H9 (cell line): ENCODE data around the gene MNAT1. TPM values are rescaled to one million over a fixed set of nuclear protein-coding genes. Genes with fewer than 3 reads are reported as not detected.

Source experiments
- DNase-seq: peaks from one replicate; pipeline ENCODE4 v3.0.0-alpha.2; 2017
- H2AFZ ChIP-seq: one replicate; pipeline ENCODE4 v1.6.1; 2013; ENCODE audit warnings: mild to moderate bottlenecking, low read length, control low read depth, moderate library complexity
- H2AK5ac ChIP-seq: 2 replicates; pipeline ENCODE4 v1.6.1; 2013; ENCODE audit warnings: low read length, control low read depth, mixed read lengths; ENCODE audit not compliant: insufficient read length
- H2BK120ac ChIP-seq: one replicate; pipeline ENCODE4 v1.6.1; 2013; ENCODE audit warnings: low read depth, mild to moderate bottlenecking, low read length, control low read depth, inconsistent platforms; ENCODE audit not compliant: poor library complexity, severe bottlenecking
- H2BK12ac ChIP-seq: 2 replicates; pipeline ENCODE4 v1.6.1; 2013; ENCODE audit warnings: low read length, control low read depth, mixed read lengths, low read depth; ENCODE audit not compliant: insufficient read length
- H2BK15ac ChIP-seq: 2 replicates; pipeline ENCODE4 v1.6.1; 2013; ENCODE audit warnings: low read depth, low read length, control low read depth
- H2BK20ac ChIP-seq: one replicate; pipeline ENCODE4 v1.6.1; 2013; ENCODE audit warnings: low read depth, mild to moderate bottlenecking, low read length, control low read depth, inconsistent platforms; ENCODE audit not compliant: poor library complexity, severe bottlenecking
- H2BK5ac ChIP-seq: 2 replicates; pipeline ENCODE4 v1.6.1; 2013; ENCODE audit warnings: low read length, control low read depth, mixed read lengths; ENCODE audit not compliant: insufficient read length
- H3K14ac ChIP-seq: 2 replicates; pipeline ENCODE4 v1.6.1; 2013; ENCODE audit warnings: low read length, control low read depth; ENCODE audit not compliant: insufficient read depth
- H3K18ac ChIP-seq: 2 replicates; pipeline ENCODE4 v1.6.1; 2013; ENCODE audit warnings: low read depth, mild to moderate bottlenecking, mixed read lengths, low read length, control low read depth; ENCODE audit not compliant: insufficient read length
- H3K23ac ChIP-seq: 2 replicates; pipeline ENCODE4 v1.6.1; 2013; ENCODE audit warnings: low read length, control low read depth, mixed read lengths, low read depth; ENCODE audit not compliant: insufficient read length
- H3K23me2 ChIP-seq: 2 replicates; pipeline ENCODE4 v1.6.1; 2013; ENCODE audit warnings: low read depth, mild to moderate bottlenecking, mixed read lengths, low read length, control low read depth; ENCODE audit not compliant: insufficient read length, poor library complexity, severe bottlenecking
- H3K27ac ChIP-seq: 2 replicates; pipeline ENCODE4 v1.5.1; 2013; ENCODE audit warnings: low read length, control low read depth, mixed read lengths, low read depth; ENCODE audit not compliant: insufficient read length
- H3K27me3 ChIP-seq: 2 replicates; pipeline ENCODE4 v1.6.1; 2013; ENCODE audit warnings: low read length, control low read depth, inconsistent platforms; ENCODE audit not compliant: insufficient read depth
- H3K4ac ChIP-seq: 2 replicates; pipeline ENCODE4 v1.6.1; 2013; ENCODE audit warnings: low read depth, mild to moderate bottlenecking, control low read depth, inconsistent platforms, low read length, moderate library complexity
- H3K4me1 ChIP-seq: 2 replicates; pipeline ENCODE4 v1.6.1; 2013; ENCODE audit warnings: low read length, control low read depth, inconsistent platforms; ENCODE audit not compliant: insufficient read depth
- H3K4me2 ChIP-seq: 2 replicates; pipeline ENCODE4 v1.6.1; 2013; ENCODE audit warnings: low read length, control low read depth, mixed read lengths; ENCODE audit not compliant: insufficient read length, insufficient read depth
- H3K56ac ChIP-seq: 2 replicates; pipeline ENCODE4 v1.6.1; 2013; ENCODE audit warnings: low read depth, mild to moderate bottlenecking, mixed read lengths, low read length, control low read depth; ENCODE audit not compliant: insufficient read length
- H3K79me1 ChIP-seq: 2 replicates; pipeline ENCODE4 v1.6.1; 2013; ENCODE audit warnings: low read depth, mild to moderate bottlenecking, moderate library complexity, low read length, control low read depth, inconsistent platforms; ENCODE audit not compliant: insufficient read depth, poor library complexity, severe bottlenecking
- H3K79me2 ChIP-seq: 2 replicates; pipeline ENCODE4 v1.6.1; 2013; ENCODE audit warnings: low read length, control low read depth, inconsistent platforms; ENCODE audit not compliant: insufficient read depth
- H3K9ac ChIP-seq: 2 replicates; pipeline ENCODE4 v1.6.1; 2013; ENCODE audit warnings: low read length, control low read depth, mixed read lengths; ENCODE audit not compliant: insufficient read length; ENCODE audit errors: extremely low read depth
- H3K9me3 ChIP-seq: one replicate; pipeline ENCODE4 v1.6.1; 2013; ENCODE audit warnings: low read depth, low read length, inconsistent platforms; ENCODE audit not compliant: control insufficient read depth
- H3T11ph ChIP-seq: one replicate; pipeline ENCODE4 v1.6.1; 2013; ENCODE audit warnings: mild to moderate bottlenecking, low read length, control low read depth, inconsistent platforms
- H4K20me1 ChIP-seq: one replicate; pipeline ENCODE4 v1.6.1; 2013; ENCODE audit not compliant: control insufficient read depth, insufficient read length, insufficient read depth
- H4K5ac ChIP-seq: 2 replicates; pipeline ENCODE4 v1.6.1; 2013; ENCODE audit warnings: low read depth, mild to moderate bottlenecking, mixed read lengths, low read length, control low read depth; ENCODE audit not compliant: insufficient read length
- H4K8ac ChIP-seq: replicated peaks from 2 replicates; pipeline ENCODE4 v1.6.1; 2013; ENCODE audit warnings: low read length, control low read depth, mixed read lengths, low read depth; ENCODE audit not compliant: insufficient read length
- H4K91ac ChIP-seq: 2 replicates; pipeline ENCODE4 v1.6.1; 2013; ENCODE audit warnings: low read depth, mild to moderate bottlenecking, moderate library complexity, mixed read lengths, low read length, control low read depth; ENCODE audit not compliant: insufficient read length
- H3K27ac Mint-ChIP-seq, 3 experiments: 2 replicates in 2 of 3; 3 replicates in 1 of 3; pipeline ENCODE4 v1.8.0; 2020 to 2021; ENCODE audit warnings: mixed read lengths in 3 of 3, mild to moderate bottlenecking in 1 of 3, moderate library complexity in 1 of 3
- H3K27me3 Mint-ChIP-seq: 2 replicates; pipeline ENCODE4 v1.8.0; 2021; ENCODE audit warnings: low read depth, mild to moderate bottlenecking, moderate library complexity, mixed read lengths
- H3K36me3 Mint-ChIP-seq, 3 experiments: 2 replicates in 2 of 3; 3 replicates in 1 of 3; pipeline ENCODE4 v1.8.0; 2020 to 2021; ENCODE audit warnings: low read depth in 3 of 3, mixed read lengths in 3 of 3; ENCODE audit not compliant: insufficient read depth in 1 of 3
- H3K4me1 Mint-ChIP-seq, 2 experiments: 2 replicates each; pipeline ENCODE4 v1.8.0; 2020; ENCODE audit warnings: mixed read lengths in 2 of 2
- H3K4me3 Mint-ChIP-seq, 2 experiments: 2 replicates in 1 of 2; 3 replicates in 1 of 2; pipeline ENCODE4 v1.8.0; 2020 to 2021; ENCODE audit warnings: mild to moderate bottlenecking in 2 of 2, mixed read lengths in 2 of 2, moderate library complexity in 1 of 2
- H3K9me3 Mint-ChIP-seq, 2 experiments: 2 replicates in 1 of 2; 3 replicates in 1 of 2; pipeline ENCODE4 v1.8.0; 2020; ENCODE audit warnings: mild to moderate bottlenecking in 2 of 2, mixed read lengths in 2 of 2, moderate library complexity in 1 of 2
- total RNA-seq: library from RNA; stranded (reverse); gene quantifications from 2 replicates; pipeline ENCODE4 v1.2.1, GENCODE V29; 2021
- TF ChIP-seq, protein P1 (sequence below): fragments of 200-600 bp; sonication (generic); conservative IDR thresholded peaks from 3 replicates; pipeline ENCODE4 v1.8.0; 2021; ENCODE audit warnings: antibody characterized with exemption, mild to moderate bottlenecking

MNAT1 gene
- total RNA-seq, 1 experiment from 2014 or later = 43.1 TPM

GRCh38 chr14:60904381-60904780, 169.8 kb downstream of the MNAT1 start:
- H3K4me1 Mint-ChIP-seq = no peaks in the 10 kb centered on the region
- TF ChIP-seq, protein P1, sequence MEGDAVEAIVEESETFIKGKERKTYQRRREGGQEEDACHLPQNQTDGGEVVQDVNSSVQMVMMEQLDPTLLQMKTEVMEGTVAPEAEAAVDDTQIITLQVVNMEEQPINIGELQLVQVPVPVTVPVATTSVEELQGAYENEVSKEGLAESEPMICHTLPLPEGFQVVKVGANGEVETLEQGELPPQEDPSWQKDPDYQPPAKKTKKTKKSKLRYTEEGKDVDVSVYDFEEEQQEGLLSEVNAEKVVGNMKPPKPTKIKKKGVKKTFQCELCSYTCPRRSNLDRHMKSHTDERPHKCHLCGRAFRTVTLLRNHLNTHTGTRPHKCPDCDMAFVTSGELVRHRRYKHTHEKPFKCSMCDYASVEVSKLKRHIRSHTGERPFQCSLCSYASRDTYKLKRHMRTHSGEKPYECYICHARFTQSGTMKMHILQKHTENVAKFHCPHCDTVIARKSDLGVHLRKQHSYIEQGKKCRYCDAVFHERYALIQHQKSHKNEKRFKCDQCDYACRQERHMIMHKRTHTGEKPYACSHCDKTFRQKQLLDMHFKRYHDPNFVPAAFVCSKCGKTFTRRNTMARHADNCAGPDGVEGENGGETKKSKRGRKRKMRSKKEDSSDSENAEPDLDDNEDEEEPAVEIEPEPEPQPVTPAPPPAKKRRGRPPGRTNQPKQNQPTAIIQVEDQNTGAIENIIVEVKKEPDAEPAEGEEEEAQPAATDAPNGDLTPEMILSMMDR = no peak
- Histone ChIP-seq H4K91ac (no peak overlapping the region), H3K18ac (no peak overlapping the region), H3K14ac (no peak overlapping the region), H3T11ph (no peak overlapping the region), H3K79me1 (no peaks in the 10 kb centered on the region), H2BK20ac (no peak overlapping the region), H3K4me1 (peaks cover 2% of the 10 kb centered on the region; the same call in 1 of the 2 replicates), H3K4me2 (no peak overlapping the region), H2BK120ac (no peak overlapping the region), H3K23ac (no peak overlapping the region), H2BK12ac (no peak overlapping the region), H3K27me3 (no peaks in the 10 kb centered on the region), H3K9me3 (no peaks in the 10 kb centered on the region), H3K23me2 (no peaks in the 10 kb centered on the region), H3K56ac (no peak overlapping the region), H2AFZ (no peak overlapping the region), H2AK5ac (no peak overlapping the region), H4K20me1 (no peaks in the 10 kb centered on the region), H2BK15ac (no peak overlapping the region), H4K8ac (no peak overlapping the region), H3K9ac (no peak overlapping the region), H2BK5ac (no peak overlapping the region), H4K5ac (no peak overlapping the region), H3K4ac (no peak overlapping the region), H3K79me2 (no peaks in the 10 kb centered on the region), H3K27ac (no peak overlapping the region)
- H3K27me3 Mint-ChIP-seq = no peaks in the 10 kb centered on the region
- no peak for DNase-seq
- peaks cover 0 to 5% of the 10 kb centered on the region in 2 experiments; a peak in 2 of 5 replicates for H3K9me3 Mint-ChIP-seq
- no peak overlapping the region for H3K4me3 Mint-ChIP-seq
- no peak overlapping the region for H3K27ac Mint-ChIP-seq
- H3K36me3 Mint-ChIP-seq = peaks cover 0 to 4% (median 2%) of the 10 kb centered on the region in 3 experiments; a peak in 3 of 7 replicates
